IPS-NIHi7 (cell line): ENCODE results near the gene LIMK2.
"Not testable (repeated sequence)": the region's sequence is repeated elsewhere in the genome, so short reads cannot be mapped to it uniquely, and the experiment has no call there.

Source experiments
- DNase-seq: peaks from one replicate; pipeline ENCODE4 v3.0.0; 2012; ENCODE audit warnings: mixed read lengths; ENCODE audit errors: extremely low spot score

Gene LIMK2

GRCh38 chr22:31290494-31291471 lies 78.7 kb downstream of the LIMK2 start:
- peak; percentile 97 for DNase-seq

- DNase-seq: no peak
These were observed 79.6 kb downstream of the LIMK2 start for GRCh38 chr22:31291481-31292235.

- peak; percentile 89 for DNase-seq
These were observed 80.3 kb downstream of the LIMK2 start, which contains the start of gene PIK3IP1 for GRCh38 chr22:31292236-31292989. Gene PIK3IP1, minus strand, starts transcription at chr22:31292488. Its CDS starts 144 bp downstream, at chr22:31292344.

GRCh38 chr22:31295360-31295759 lies 83.3 kb downstream of the LIMK2 start:
- DNase-seq: no peak

GRCh38 chr22:31295831-31296657 lies 83.9 kb downstream of the LIMK2 start:
- no peak for DNase-seq

GRCh38 chr22:31300896-31301295 lies 88.8 kb downstream of the LIMK2 start:
- no peak for DNase-seq

- DNase-seq: no peak
These were observed 89.9 kb downstream of the LIMK2 start for GRCh38 chr22:31302006-31302405.

- no peak for DNase-seq
These were observed 90.4 kb downstream of the LIMK2 start for GRCh38 chr22:31302537-31302936.

- no peak for DNase-seq
These were observed 93.1 kb downstream of the LIMK2 start for GRCh38 chr22:31305194-31305593.

GRCh38 chr22:31308181-31308580 lies 96.1 kb downstream of the LIMK2 start:
- DNase-seq: no peak

- DNase-seq: peak; percentile 89
These were observed 101.5 kb downstream of the LIMK2 start for GRCh38 chr22:31313366-31314147.

GRCh38 chr22:31314220-31314619 lies 102.1 kb downstream of the LIMK2 start:
- not testable (repeated sequence) for DNase-seq

- no peak for DNase-seq
These were observed 109.3 kb downstream of the LIMK2 start for GRCh38 chr22:31321421-31321820.

- DNase-seq: no peak
These were observed 111.8 kb downstream of the LIMK2 start for GRCh38 chr22:31323578-31324550.

GRCh38 chr22:31326877-31327276 lies 114.8 kb downstream of the LIMK2 start:
- DNase-seq: no peak

- peak; percentile 43 for DNase-seq
These were observed 115.9 kb downstream of the LIMK2 start for GRCh38 chr22:31327806-31328543.

GRCh38 chr22:31328544-31328960 lies 116.5 kb downstream of the LIMK2 start:
- no peak for DNase-seq

GRCh38 chr22:31329029-31329428 lies 116.9 kb downstream of the LIMK2 start:
- no peak for DNase-seq
